H1 (cell line): ENCODE measurements around the gene ATP13A2. TPM values are rescaled to one million over a fixed set of nuclear protein-coding genes. Genes with fewer than 3 reads are reported as not detected.

Source experiments
- CTCF ChIA-PET: fragments of 300-600 bp; sonication (Branson Sonifier 250); formaldehyde crosslinking; loops from one replicate; lab custom pipeline; 2021; ENCODE audit not compliant: partially characterized antibody; lab: Charles Lee
- POLR2A ChIA-PET: fragments of 300-600 bp; sonication (Branson Sonifier 250); formaldehyde crosslinking; loops from one replicate; lab custom pipeline; 2021; ENCODE audit warnings: inconsistent platforms; ENCODE audit not compliant: partially characterized antibody; lab: Charles Lee
- DNase-seq, 2 experiments: peaks; one replicate each; pipeline versions ENCODE4 v3.0.0 to v3.0.0-alpha.2; 2010 to 2022; ENCODE audit warnings: low spot score in 2 of 2, low read depth in 1 of 2, mixed read lengths in 1 of 2
- FAIRE-seq: peaks from 2 replicates; lab custom pipeline; 2011; peaks lifted over from hg19 to GRCh38; lab: Jason Lieb, UNC
- H2AFZ ChIP-seq: 2 replicates; pipeline ENCODE4 v1.8.1; 2012; ENCODE audit warnings: low read length, inconsistent platforms
- H2AK5ac ChIP-seq: 2 replicates; pipeline ENCODE4 v1.6.1; 2013; ENCODE audit warnings: low read depth, low read length
- H2BK120ac ChIP-seq: replicated peaks from 2 replicates; pipeline ENCODE3; 2013; ENCODE audit warnings: low read depth, low read length, inconsistent platforms
- H2BK12ac ChIP-seq: 2 replicates; pipeline ENCODE4 v1.6.1; 2013; ENCODE audit warnings: low read depth, low read length
- H2BK15ac ChIP-seq: 2 replicates; pipeline ENCODE4 v1.6.1; 2013; ENCODE audit warnings: low read length
- H2BK20ac ChIP-seq: 2 replicates; pipeline ENCODE4 v1.6.1; 2013; ENCODE audit warnings: low read length
- H2BK5ac ChIP-seq: 2 replicates; pipeline ENCODE4 v1.6.1; 2013; ENCODE audit warnings: low read depth, low read length
- H3K14ac ChIP-seq: 2 replicates; pipeline ENCODE4 v1.6.1; 2013; ENCODE audit warnings: inconsistent platforms; ENCODE audit not compliant: insufficient read length
- H3K18ac ChIP-seq: 2 replicates; pipeline ENCODE4 v1.6.1; 2013; ENCODE audit warnings: low read length; ENCODE audit errors: extremely low read depth
- H3K23ac ChIP-seq: 2 replicates; pipeline ENCODE4 v1.6.1; 2013; ENCODE audit warnings: inconsistent platforms; ENCODE audit not compliant: insufficient read length
- H3K23me2 ChIP-seq: 2 replicates; pipeline ENCODE4 v1.6.1; 2013; ENCODE audit warnings: low read depth, low read length
- H3K27ac ChIP-seq: 2 replicates; pipeline ENCODE4 v1.6.1; 2011; ENCODE audit warnings: low read depth, low read length, inconsistent platforms
- H3K27me3 ChIP-seq, 4 experiments: replicated peaks in 1 of 4; 1 replicate in 1 of 4; 2 replicates in 3 of 4; pipeline versions ENCODE4 v1.6.1 to v1.8.1; 2011 to 2013; ENCODE audit warnings: low read length in 3 of 4, mild to moderate bottlenecking in 3 of 4, inconsistent platforms in 2 of 4, mixed read lengths in 2 of 4, moderate library complexity in 1 of 4; ENCODE audit not compliant: control insufficient read depth in 3 of 4, insufficient read depth in 3 of 4; ENCODE audit errors: extremely low read depth in 1 of 4
- H3K36me3 ChIP-seq, 4 experiments: 2 replicates each; pipeline versions ENCODE4 v1.6.1 to v1.8.1; 2011 to 2013; ENCODE audit warnings: mild to moderate bottlenecking in 4 of 4, low read length in 3 of 4, moderate library complexity in 2 of 4, control low read depth in 1 of 4, inconsistent platforms in 1 of 4; ENCODE audit not compliant: insufficient read depth in 4 of 4, control insufficient read depth in 2 of 4
- H3K4ac ChIP-seq: replicated peaks from 2 replicates; pipeline ENCODE3; 2013; ENCODE audit warnings: low read length, low read depth, mixed read lengths, inconsistent platforms; ENCODE audit not compliant: insufficient read length
- H3K4me1 ChIP-seq, 4 experiments: replicated peaks in 1 of 4; 1 replicate in 1 of 4; 2 replicates in 3 of 4; pipeline versions ENCODE4 v1.6.1 to v1.8.1; 2011 to 2013; ENCODE audit warnings: low read length in 3 of 4, inconsistent platforms in 2 of 4, mixed read lengths in 1 of 4; ENCODE audit not compliant: insufficient read depth in 4 of 4, control insufficient read depth in 3 of 4
- H3K4me2 ChIP-seq, 2 experiments: 2 replicates each; pipeline versions ENCODE4 v1.6.1 to v1.8.1; 2011 to 2013; ENCODE audit warnings: low read depth in 2 of 2, low read length in 2 of 2, control low read depth in 1 of 2, inconsistent platforms in 1 of 2, mild to moderate bottlenecking in 1 of 2; ENCODE audit not compliant: insufficient read depth in 1 of 2
- H3K4me3 ChIP-seq, 4 experiments: fragments of 200-600, 300-600 bp in 1 of 4; sonication (generic), shearing (Covaris generic), sonication (Bioruptor Twin) in 1 of 4; 2 replicates each; pipeline versions ENCODE4 v1.5.1 to v1.8.1; 2011 to 2016; ENCODE audit warnings: low read length in 4 of 4, low read depth in 3 of 4, control low read depth in 2 of 4, inconsistent platforms in 2 of 4, mild to moderate bottlenecking in 2 of 4, mixed read lengths in 1 of 4, moderate library complexity in 1 of 4; ENCODE audit not compliant: insufficient read depth in 2 of 4; ENCODE audit errors: extremely low read depth in 1 of 4
- H3K56ac ChIP-seq: replicated peaks from 2 replicates; pipeline ENCODE3; 2013; ENCODE audit warnings: low read depth, mild to moderate bottlenecking, mixed read lengths, low read length, inconsistent platforms; ENCODE audit not compliant: insufficient read length
- H3K79me1 ChIP-seq: 2 replicates; pipeline ENCODE4 v1.6.1; 2013; ENCODE audit warnings: low read depth, low read length, control low read depth
- H3K79me2 ChIP-seq, 2 experiments: 2 replicates each; pipeline versions ENCODE4 v1.6.1 to v1.8.1; 2012 to 2013; ENCODE audit warnings: low read length in 2 of 2, mild to moderate bottlenecking in 2 of 2, inconsistent platforms in 1 of 2; ENCODE audit not compliant: insufficient read depth in 2 of 2, control insufficient read depth in 1 of 2
- H3K9ac ChIP-seq, 4 experiments: replicated peaks in 1 of 4; 1 replicate in 1 of 4; 2 replicates in 3 of 4; pipeline versions ENCODE4 v1.6.1 to v1.8.1; 2011 to 2013; ENCODE audit warnings: low read depth in 3 of 4, low read length in 3 of 4, control low read depth in 2 of 4, mild to moderate bottlenecking in 2 of 4, moderate library complexity in 2 of 4, inconsistent platforms in 1 of 4; ENCODE audit errors: extremely low read depth in 1 of 4
- H3K9me3 ChIP-seq, 2 experiments: 2 replicates each; pipeline versions ENCODE4 v1.6.1 to v1.8.1; 2012 to 2013; ENCODE audit warnings: mild to moderate bottlenecking in 2 of 2, moderate library complexity in 2 of 2, control low read depth in 1 of 2, inconsistent platforms in 1 of 2, low read depth in 1 of 2, low read length in 1 of 2, mixed read lengths in 1 of 2; ENCODE audit not compliant: insufficient read depth in 2 of 2
- H4K20me1 ChIP-seq, 2 experiments: replicated peaks in 1 of 2; 2 replicates each; pipeline versions ENCODE3 to v1.8.1; 2011 to 2013; ENCODE audit warnings: inconsistent platforms in 2 of 2, low read length in 2 of 2, mild to moderate bottlenecking in 1 of 2; ENCODE audit not compliant: insufficient read depth in 2 of 2, control insufficient read depth in 1 of 2
- H4K5ac ChIP-seq: 2 replicates; pipeline ENCODE4 v1.6.1; 2013; ENCODE audit warnings: low read length, low read depth, mixed read lengths, inconsistent platforms; ENCODE audit not compliant: insufficient read length
- H4K8ac ChIP-seq: 2 replicates; pipeline ENCODE4 v1.8.0; 2013; ENCODE audit warnings: mild to moderate bottlenecking, moderate library complexity, low read length, inconsistent platforms; ENCODE audit not compliant: insufficient read depth; ENCODE audit errors: extremely low read depth
- H4K91ac ChIP-seq: replicated peaks from 2 replicates; pipeline ENCODE3; 2013; ENCODE audit warnings: low read length, mixed read lengths, inconsistent platforms; ENCODE audit not compliant: insufficient read length
- BACH1 ChIP-seq: IDR thresholded peaks from 2 replicates; pipeline ENCODE4 v1.6.1; 2012; ENCODE audit warnings: low read length, improper control_type of control experiment
- BCL11A ChIP-seq, 2 experiments: IDR thresholded peaks; one replicate each; pipeline ENCODE4 v1.6.1; 2011; ENCODE audit warnings: low read depth in 2 of 2, low read length in 2 of 2, mild to moderate bottlenecking in 2 of 2
- CEBPB ChIP-seq: IDR thresholded peaks from 2 replicates; pipeline ENCODE4 v1.6.1; 2012; ENCODE audit warnings: low read depth, low read length
- HDAC2 ChIP-seq, 2 experiments: fragments of 300-600 bp in 1 of 2; sonication (generic) in 1 of 2; IDR thresholded peaks; 2 replicates each; pipeline ENCODE4 v1.6.1; 2011 to 2012; ENCODE audit warnings: low read depth in 2 of 2, low read length in 2 of 2, mild to moderate bottlenecking in 2 of 2, moderate library complexity in 2 of 2, borderline replicate concordance in 1 of 2, inconsistent platforms in 1 of 2
- JUN ChIP-seq: IDR thresholded peaks from 2 replicates; pipeline ENCODE4 v1.6.1; 2011; ENCODE audit warnings: low read depth, mild to moderate bottlenecking, improper control_type of control experiment, low read length
- MAX ChIP-seq: IDR thresholded peaks from 2 replicates; pipeline ENCODE4 v1.6.1; 2012; ENCODE audit warnings: inconsistent platforms
- RAD21 ChIP-seq, 2 experiments: IDR thresholded peaks in 1 of 2; conservative IDR thresholded peaks in 1 of 2; 2 replicates each; pipeline ENCODE4 v1.6.1; 2011; ENCODE audit warnings: low read depth in 2 of 2, low read length in 2 of 2, improper control_type of control experiment in 1 of 2, inconsistent platforms in 1 of 2, mild to moderate bottlenecking in 1 of 2, moderate library complexity in 1 of 2
- SIX5 ChIP-seq: IDR thresholded peaks from 2 replicates; pipeline ENCODE4 v1.6.1; 2011; ENCODE audit warnings: mild to moderate bottlenecking, low read depth, low read length
- SUZ12 ChIP-seq: fragments of 200-600 bp; sonication (generic); IDR thresholded peaks from 2 replicates; pipeline ENCODE4 v1.6.1; 2012; ENCODE audit warnings: mild to moderate bottlenecking, inconsistent platforms, low read length, moderate library complexity, mixed read lengths
- TEAD4 ChIP-seq: IDR thresholded peaks from 2 replicates; pipeline ENCODE4 v1.6.1; 2012; ENCODE audit warnings: low read depth, low read length, inconsistent platforms, mixed read lengths
- YY1 ChIP-seq: IDR thresholded peaks from 2 replicates; pipeline ENCODE4 v1.6.1; 2011; ENCODE audit warnings: low read depth, mild to moderate bottlenecking, low read length
- ZNF274 ChIP-seq: IDR thresholded peaks from 2 replicates; pipeline ENCODE4 v1.7.0; 2012; ENCODE audit warnings: low read length, borderline replicate concordance; ENCODE audit errors: extremely low read depth
- WGBS, 2 experiments: shearing (Covaris generic) in 1 of 2; methylation state at CpG; one replicate each; pipeline versions ENCODE4 v1.1.6 to v1.1.7; 2013 to 2015; ENCODE audit warnings: low lambda C conversion rate in 2 of 2, mixed read lengths in 2 of 2, inconsistent platforms in 1 of 2, low coverage in 1 of 2, missing lambda C conversion rate in 1 of 2; ENCODE audit not compliant: insufficient replicate concordance in 2 of 2, insufficient coverage in 1 of 2, insufficient read length in 1 of 2; ENCODE audit errors: extremely low coverage in 1 of 2, missing lambda C conversion rate in 1 of 2; 5-methylcytosine and 5-hydroxymethylcytosine counted together
- polyA plus RNA-seq, 7 experiments: library from polyadenylated mRNA; depleted of rRNA in 3 of 7; stranded (reverse) in 5 of 7; unstranded in 2 of 7; fragments of >200 nt in 5 of 7; fragments of 200-250 nt in 2 of 7; gene quantifications; 1 replicate in 5 of 7; 2 replicates in 1 of 7; 4 replicates in 1 of 7; pipeline versions ENCODE4 v1.2.1 to v1.2.3, GENCODE V29; 2011 to 2013; ENCODE audit warnings: missing spikeins in 2 of 7, mixed read lengths in 2 of 7
- total RNA-seq: library from RNA; stranded (reverse); fragmentation: NEBNext Ultra II Directional; extraction: Animal tissue kit (Norgen Biotek cat#: 25700); gene quantifications from 2 replicates; pipeline ENCODE4 v1.2.1, GENCODE V29; 2021
- TF ChIP-seq, protein P1 (sequence below): IDR thresholded peaks from 2 replicates; pipeline ENCODE4 v1.6.1; 2012; ENCODE audit warnings: inconsistent platforms

Gene ATP13A2
- total and polyA plus RNA-seq, 2 of the 8 experiments (the other 6 are each of a cell fraction or from before 2014, with no cell fraction given): 82.1 to 83.6 TPM

- no peaks in the 10 kb centered on the region for H3K9me3 ChIP-seq
- no peak overlapping the region for H3K14ac ChIP-seq
- H2BK12ac ChIP-seq: no peak overlapping the region
- no peak overlapping the region for H3K4ac ChIP-seq
- H4K20me1 ChIP-seq: peaks cover 8 to 11% of the 10 kb centered on the region in 2 experiments
- H3K56ac ChIP-seq: no peak overlapping the region
- no peaks in the 10 kb centered on the region for H3K79me2 ChIP-seq
- H4K8ac ChIP-seq: no peak overlapping the region
- H2BK5ac ChIP-seq: no peak overlapping the region
- H3K36me3 ChIP-seq: peaks cover 3 to 35% (median 16%) of the 10 kb centered on the region in 4 experiments; a peak in 6 of 8 replicates
- no peak overlapping the region for H3K4me2 ChIP-seq
- no peak overlapping the region for H2AK5ac ChIP-seq
- H3K4me3 ChIP-seq: no peak overlapping the region
- H3K4me1 ChIP-seq: peaks cover 0 to 11% (median 8%) of the 10 kb centered on the region in 4 experiments; a peak in 6 of 7 replicates
- H3K27ac ChIP-seq: no peak overlapping the region
- peaks cover 3% of the 10 kb centered on the region; the same call in 1 of the 2 replicates for H3K23me2 ChIP-seq
- H4K5ac ChIP-seq: no peak overlapping the region
- FAIRE-seq: no peak
- H4K91ac ChIP-seq: no peak overlapping the region
- POLR2A ChIA-PET: interaction anchor here (1.1 to 9.5 kb wide), 3 partner anchors 8 to 54 kb away, joined by 3 to 92 read pairs (median 4); partner anchors contain the start of gene MFAP2
- no peaks in the 10 kb centered on the region for H3K79me1 ChIP-seq
- DNase-seq: no peak
- no peaks in the 10 kb centered on the region for H3K27me3 ChIP-seq
- no peak overlapping the region for H2BK20ac ChIP-seq
- no peak overlapping the region for H2AFZ ChIP-seq
- WGBS, 2 experiments: 96% methylated on average over 20 of the region's 21 CpGs; no CpG with 5 or more reads in 1 of the 2 experiments
- CTCF ChIA-PET: interaction anchor here (0.9 to 14.3 kb wide), 4 partner anchors 17 to 78 kb away, joined by 3 to 267 read pairs (median 125); partner anchors contain the start of gene MFAP2
- no peak overlapping the region for H3K23ac ChIP-seq
- H2BK120ac ChIP-seq: no peak overlapping the region
- H2BK15ac ChIP-seq: no peak overlapping the region
- H3K18ac ChIP-seq: no peak overlapping the region
- H3K9ac ChIP-seq: no peak overlapping the region
- TF ChIP-seq YY1: no peak
- no peak for TF ChIP-seq SUZ12
- no peak for TF ChIP-seq BACH1
- TF ChIP-seq SIX5: no peak
- TF ChIP-seq, protein P1, sequence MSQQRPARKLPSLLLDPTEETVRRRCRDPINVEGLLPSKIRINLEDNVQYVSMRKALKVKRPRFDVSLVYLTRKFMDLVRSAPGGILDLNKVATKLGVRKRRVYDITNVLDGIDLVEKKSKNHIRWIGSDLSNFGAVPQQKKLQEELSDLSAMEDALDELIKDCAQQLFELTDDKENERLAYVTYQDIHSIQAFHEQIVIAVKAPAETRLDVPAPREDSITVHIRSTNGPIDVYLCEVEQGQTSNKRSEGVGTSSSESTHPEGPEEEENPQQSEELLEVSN: no peak
- no peak for TF ChIP-seq CEBPB
- no peak for TF ChIP-seq ZNF274
- TF ChIP-seq JUN: no peak
- TF ChIP-seq HDAC2 (IDR thresholded peaks at IDR 0.05; ENCODE audit: borderline replicate concordance in 1 of 2, low read depth in 2 of 2, low read length in 2 of 2): no peak
- no peak for TF ChIP-seq MAX
- TF ChIP-seq TEAD4: no peak
- TF ChIP-seq RAD21 (IDR thresholded peaks at IDR 0.05 in 1 of 2, conservative IDR thresholded peaks at IDR 0.05 in 1 of 2; ENCODE audit: low read depth in 2 of 2, low read length in 2 of 2): no peak
- no peak for TF ChIP-seq BCL11A (IDR thresholded peaks at IDR 0.05; ENCODE audit: low read depth in 2 of 2, low read length in 2 of 2)
Measured at GRCh38 chr1:16967962-16968361, 43.8 kb downstream of the ATP13A2 start.
